NCI-H1436 (cell line): Measurements from ENCODE around the gene CELSR1.

Experiments
- DNase-seq: peaks from one replicate; lab custom pipeline; 2025; lab: John Stamatoyannopoulos, UW

Gene CELSR1

DNA sequence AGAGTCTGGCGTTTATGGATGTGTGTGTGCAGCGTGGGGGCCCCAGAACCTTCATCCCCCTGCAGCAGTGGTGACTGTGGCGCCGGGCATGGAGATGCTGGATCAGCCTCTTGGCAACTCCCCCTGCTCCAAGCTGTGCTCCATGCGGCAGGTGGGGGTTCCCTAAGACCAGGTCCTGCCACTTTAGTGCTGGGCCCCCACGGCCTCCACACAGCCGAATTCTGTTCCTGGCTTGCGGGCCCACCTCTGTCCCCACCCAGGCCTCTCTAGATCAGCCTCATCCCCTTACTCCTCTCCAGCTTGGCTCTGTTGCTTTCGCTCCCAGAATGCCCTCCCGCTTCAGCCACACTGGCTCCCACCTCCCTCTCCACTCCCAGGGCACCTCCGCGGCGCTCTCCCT, 142.3 kb downstream of the CELSR1 start:
- DNase-seq: no peak

DNA sequence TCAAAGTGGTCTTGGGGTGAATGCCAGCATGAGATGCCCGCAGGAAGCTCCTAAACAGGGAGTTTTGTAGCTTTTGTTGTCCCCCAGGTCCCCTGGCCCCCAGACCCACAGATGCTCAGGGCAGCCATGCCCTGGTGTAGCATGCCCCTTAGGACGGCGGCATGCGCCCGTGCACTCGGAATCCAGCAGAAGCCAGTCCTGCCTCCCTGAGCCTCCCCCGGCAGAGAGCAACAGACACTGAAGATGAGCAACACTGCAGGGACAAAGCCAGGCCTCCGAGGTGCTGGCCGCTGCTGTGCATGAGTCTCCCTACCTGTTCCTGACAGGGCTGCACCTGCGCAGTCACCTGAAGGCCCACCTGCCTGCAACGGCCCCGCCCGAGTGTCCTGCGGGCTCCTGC, 142.8 kb downstream of the CELSR1 start:
- no peak for DNase-seq

DNA sequence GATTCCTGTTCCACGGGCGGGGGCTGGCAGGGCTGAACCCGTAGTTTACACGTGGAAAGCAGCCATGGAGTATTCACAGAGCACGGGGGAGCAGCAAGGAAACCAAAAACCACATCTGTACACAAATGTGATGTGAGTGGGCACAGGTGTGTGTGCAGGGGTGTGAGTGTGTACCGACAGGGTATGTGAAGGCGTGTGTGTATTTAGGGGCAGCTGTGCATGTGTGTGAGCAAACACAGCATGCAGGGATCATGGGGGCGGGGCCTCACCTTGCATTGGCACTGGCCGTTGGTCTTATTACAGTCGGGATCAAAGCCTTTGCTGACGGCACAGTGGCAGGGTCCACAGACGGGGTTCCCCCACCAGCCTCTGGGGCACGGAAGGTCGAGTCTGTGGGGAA, 143.5 kb downstream of the CELSR1 start:
- DNase-seq: no peak

DNA sequence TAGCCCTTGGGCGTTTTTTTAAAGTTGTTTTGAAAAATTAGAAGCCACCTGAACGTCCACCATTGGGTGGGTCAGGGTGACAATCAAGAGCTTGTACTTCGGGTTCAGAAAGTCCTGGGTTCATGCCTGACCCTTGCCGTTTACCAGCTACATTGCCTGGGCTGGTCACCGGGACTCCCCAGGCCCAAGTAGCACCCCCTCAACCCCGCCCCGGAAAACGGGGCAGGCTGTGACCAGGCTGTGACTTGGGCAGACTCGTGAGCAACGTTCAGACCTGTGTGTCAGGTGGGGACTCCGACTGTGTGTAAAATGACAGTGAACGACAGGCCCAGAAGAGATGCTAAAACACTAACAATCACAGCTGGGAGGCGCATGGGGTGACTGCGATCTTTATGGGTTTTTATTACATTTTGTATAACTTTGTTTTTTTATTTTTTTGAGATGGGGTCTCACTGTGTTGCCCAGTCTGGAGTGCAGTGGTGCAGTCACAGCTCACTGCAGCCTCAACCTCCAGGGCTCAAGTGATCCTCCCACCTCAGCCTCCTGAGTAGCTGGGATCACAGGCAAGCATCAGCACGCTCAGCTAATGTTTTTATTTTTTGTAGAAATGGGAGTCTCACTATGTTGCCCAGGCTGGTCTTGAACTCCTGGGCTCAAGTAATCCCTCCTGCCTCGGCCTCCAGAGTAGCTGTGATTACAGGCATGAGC, 145.1 kb downstream of the CELSR1 start:
- no peak for DNase-seq

DNA sequence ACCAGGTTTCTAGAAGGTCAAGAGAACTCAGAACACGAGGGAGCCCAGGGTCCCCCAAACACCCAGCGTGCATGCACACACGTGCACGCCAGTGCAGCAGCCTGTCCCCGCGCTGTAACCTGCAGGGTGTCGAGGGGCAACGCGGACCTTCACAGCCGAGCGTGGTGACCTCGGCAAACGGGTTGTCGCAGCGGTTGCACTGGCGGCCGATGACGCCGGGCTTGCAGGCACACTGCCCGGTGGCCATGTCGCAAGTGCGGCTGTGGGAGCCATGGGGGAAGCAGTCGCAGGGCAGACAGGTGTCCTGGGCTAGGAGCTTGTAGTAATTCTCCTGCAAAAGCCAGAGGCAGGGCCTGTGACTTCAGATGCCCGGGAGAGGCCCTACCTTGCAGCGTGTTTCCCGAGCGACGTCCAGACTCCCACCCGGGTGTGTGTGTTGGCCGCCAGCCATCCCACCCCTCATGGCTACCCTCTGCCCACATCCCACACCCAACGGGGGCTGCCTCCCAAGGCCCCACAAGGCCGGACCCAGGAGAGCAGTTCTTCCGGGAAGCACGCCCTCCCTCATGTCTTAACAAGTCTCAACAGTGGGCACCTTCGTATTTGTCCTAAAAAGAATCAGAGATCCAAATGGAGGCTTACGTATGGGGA, 145.8 kb downstream of the CELSR1 start:
- no peak for DNase-seq

DNA sequence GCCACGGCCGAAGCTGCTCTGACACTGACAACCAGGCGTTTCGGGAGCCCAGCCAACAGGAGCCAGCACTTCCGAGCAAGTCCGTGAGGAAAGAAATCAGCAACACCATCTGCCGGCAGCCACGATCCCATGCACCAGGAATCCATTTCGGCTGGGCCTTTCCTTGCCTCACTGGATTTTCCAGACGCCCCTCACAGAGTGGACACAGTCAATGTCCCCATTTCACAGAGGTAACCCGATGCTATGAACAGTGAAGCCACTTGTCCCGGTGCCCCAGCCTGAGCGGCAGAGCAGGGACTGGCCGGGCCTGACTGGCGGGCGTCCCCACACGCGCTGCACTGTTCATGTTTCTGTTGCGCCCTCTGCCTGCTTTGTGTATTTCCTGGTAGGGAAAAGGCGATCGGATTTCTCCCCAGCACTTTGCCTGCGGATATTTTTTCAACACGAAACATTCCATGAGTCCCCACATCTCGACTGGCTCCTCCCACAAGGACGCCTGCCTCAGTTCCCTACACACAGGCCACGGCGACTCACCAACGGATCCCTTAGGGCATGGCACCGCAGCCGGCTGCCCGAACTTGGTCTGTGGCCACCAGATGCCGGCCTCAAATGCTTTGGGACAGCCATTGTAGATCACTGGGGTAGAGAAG, 146.6 kb downstream of the CELSR1 start:
- no peak for DNase-seq

DNA sequence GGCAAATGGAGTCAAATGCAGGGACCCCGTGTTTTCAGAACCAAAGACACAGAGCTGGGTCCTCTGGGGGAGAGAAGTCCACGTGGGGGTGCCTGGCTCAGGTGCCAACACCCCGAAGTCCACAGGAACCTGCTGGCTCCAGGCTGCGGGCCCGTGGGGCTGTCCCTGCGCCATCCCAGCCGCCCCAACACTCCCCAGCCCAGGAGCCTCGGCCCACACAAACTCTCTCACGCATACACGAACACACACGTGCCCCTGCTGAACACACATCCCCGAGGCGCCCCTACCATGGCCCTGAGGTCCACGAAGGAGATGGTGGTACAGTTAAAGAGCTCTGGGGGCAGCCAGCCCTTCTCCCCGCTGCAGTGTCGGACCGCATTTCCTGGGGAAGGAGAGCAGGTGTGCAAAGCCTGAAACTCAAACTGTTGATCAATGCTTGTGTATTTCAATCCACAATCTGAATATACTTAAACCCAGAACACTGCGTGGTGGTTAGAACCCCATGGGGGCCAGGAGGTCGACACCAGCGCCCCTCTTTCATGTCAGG, 147.2 kb downstream of the CELSR1 start:
- no peak for DNase-seq

DNA sequence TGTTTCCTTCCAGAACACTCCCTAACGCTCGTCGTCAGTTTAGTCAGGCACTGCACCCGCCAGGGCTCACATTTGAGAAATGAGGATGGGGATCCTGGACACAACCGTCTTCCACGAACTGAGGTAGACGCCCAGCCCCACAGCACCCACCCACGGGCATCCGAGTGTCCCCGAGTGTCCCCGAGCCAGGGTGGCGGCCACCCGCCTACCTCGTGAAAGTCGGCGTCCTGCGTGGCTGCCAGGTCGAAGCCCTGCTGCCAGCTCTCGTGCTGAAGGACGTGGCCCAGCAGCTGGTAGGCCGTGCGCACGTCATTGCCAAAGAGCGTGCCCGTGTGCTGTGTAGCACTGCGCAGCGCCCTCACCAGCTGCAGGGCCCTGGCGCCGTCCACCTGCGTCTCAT, 148.3 kb downstream of the CELSR1 start:
- DNase-seq: no peak

DNA sequence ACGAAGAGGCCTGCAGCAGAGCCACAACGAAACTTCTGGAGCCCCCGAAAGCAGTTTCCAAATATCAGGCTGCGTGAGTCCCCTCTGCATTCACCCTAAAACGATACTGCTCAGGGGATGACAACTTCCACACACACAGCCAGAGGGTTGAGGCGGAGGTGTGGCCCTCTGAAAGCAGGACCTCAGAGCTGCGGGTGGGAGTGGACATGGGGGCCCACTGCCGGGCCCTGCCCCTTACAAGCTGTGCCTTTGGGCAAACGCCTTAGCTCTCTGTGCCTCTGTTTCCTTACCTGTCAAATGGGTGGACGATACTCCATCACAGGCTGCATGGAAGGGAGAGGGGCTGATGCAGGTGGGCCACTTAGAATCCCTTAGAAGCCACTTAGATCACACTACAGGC, 148.8 kb downstream of the CELSR1 start:
- DNase-seq: no peak

DNA sequence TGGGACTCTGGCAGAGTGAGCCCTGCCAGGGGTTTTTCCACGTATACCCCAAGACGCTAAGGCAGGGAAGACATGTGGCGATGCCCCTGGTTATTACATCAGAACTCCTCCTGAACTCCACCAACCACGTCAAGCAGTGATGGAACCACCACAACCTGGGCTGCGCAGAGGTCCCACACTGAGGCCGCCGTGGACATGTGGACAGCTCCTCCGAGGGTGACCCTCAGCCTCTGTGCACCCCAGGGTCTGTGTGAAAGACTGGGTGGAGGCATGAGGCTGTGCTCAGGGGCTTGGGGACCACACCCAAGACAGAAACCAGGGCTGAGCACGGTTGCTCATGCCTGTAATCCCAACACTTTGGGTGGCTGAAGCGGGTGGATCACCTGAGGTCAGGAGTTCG, 149.7 kb downstream of the CELSR1 start:
- DNase-seq: no peak

DNA sequence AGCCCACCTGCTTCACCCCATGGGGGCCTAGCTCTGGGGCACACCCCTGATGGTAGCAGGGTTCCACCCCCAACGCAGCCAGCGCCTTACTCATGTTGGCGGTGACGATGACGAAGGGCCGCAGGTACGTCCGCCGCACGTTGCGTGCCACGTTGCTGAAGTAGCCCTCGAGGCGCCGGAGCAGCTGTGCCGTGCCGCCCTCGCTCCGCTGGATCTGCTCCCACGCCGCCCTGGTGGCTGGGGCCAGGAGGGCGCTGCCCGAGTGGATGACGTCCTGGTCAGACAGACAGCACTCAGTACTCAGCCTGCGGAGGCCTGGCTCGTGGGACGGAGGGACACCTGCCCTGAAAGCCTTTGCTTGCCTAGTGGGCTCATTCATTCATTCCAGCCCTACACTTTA, 151.1 kb downstream of the CELSR1 start:
- DNase-seq: no peak

DNA sequence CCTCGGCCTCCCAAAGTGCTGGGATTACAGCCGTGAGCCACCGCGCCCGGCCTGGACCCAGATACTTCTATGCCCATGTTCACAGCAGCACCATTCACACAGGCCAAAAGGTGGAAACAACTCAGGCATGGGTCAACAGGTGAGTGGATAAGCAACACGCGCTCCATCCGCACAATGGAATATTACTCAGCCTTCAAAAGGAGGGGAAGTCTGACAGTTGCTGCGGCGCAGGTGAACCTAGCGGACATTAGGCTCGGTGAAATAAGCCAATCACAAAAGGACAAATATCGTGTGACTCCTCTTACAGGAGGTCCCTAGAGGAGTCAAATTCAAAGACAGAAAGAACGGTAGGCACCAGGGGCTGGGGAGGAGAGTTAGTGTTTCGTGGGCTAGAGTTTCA, 154.9 kb downstream of the CELSR1 start:
- DNase-seq: no peak

DNA sequence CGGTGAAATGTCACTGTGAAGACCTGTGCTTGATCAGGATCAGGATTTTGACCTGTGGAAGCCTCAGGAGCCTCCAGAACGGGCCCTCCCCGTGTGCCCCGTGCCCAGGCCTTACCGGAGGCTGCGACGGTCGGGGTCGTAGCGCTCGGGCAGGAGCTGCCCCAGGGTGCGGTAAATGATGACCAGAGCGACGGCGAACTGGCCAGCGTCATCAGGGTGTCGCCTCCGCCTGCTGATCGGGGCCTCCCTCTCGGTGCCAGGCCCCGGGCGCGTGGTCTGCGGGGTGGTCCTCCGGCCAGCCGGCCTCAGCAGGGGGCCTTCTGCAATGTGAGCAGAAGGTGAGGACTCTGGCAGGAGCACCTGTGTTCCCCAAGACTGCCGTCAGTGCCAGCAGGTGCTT, 155.7 kb downstream of the CELSR1 start:
- DNase-seq: no peak

DNA sequence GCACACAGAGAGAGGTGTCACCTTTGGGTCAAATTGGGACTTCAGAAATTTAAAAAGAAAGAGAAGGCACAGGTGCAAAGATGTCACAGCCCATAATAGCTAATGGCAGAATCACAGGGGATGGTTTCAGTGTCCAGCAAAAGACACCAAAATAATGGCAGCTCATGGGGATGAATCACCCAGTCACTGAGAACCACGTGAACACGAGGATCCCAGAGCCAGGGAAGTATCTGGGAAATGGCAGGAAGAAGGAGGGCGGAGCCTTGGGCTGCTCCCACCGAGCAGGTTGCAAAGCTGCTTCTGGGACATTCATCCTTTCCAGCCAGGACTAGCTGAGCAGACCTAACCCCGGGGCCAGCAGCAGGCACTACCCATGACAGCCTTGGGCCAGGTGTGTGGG, 156.3 kb downstream of the CELSR1 start:
- DNase-seq: no peak

DNA sequence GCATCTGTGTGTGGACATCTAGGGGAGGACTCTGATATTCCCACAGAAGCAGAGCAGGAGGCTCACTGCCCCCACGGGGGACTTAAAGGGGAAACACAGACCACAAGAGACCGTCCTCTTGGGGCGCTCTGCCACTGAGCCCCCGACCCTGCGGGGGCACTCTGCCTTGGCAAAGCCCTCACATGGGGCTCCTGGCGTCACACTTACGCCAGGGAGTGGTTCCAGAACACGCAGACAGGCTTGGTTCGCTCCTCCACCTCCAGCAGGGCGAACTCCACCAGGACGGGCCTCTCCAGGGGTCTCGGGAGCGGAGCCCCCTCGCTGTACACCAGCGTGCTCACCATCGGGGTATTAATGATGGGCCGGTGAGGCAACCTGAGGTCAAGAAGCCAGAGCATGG, 156.8 kb downstream of the CELSR1 start:
- no peak for DNase-seq

DNA sequence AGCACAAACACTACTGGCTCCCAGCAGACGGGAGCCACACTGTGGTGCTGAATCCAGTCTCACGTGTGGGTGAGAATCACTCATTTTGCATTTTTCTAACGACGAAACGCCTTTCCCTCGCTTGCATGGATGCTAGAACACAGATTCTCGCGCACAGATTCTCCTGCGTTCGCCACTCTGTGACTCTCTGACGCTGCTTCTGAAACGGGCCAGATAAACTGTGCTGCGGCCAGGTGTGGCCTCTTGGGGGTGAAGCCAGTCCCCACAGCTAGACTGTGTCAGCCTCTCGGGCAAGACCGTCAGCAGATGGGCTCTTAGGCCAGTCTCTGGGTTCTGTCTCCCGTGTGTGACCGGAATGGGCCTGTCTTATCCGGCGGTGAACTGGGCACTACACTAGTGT, 157.4 kb downstream of the CELSR1 start:
- no peak for DNase-seq

DNA sequence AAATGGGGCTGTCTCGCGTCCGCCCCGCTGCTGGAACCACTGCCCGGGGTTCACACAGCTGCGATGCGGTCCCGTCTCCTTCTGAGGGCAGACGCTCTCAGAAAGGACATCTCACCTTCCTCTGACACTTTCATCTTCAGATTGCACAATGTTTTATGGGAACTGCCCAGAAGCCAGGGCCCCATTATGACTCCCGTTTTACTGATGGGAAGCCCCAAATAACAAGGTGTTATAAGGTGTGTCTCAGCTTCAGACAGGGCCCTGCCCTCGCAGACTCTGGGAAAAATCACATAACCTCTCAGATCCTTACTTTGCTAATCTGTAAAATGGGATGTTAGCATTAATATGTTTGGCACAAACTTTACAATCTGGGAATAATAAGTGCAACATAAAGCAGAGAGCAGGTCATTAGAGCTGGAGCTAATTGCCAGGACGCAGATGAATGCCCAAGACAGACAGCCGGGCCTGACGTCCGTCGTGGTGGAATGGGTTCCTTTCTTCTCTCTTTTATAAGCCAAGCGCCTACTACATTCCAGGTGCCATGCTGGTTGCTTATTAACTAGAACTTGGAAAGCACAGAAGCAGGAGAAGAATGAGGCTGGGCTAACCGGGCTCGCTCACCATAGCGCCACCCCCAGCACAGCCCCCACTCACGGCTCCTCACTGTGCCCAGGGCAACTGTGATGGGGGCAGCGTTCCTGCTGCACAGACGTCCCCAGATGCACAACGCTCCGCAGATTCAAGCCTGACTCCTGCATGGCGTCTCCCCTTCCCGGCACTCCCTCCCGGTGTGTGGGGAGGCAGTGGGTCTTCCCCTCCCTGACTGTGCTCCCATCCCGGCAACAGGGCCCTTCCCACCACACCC, 158.1 kb downstream of the CELSR1 start:
- DNase-seq: no peak

DNA sequence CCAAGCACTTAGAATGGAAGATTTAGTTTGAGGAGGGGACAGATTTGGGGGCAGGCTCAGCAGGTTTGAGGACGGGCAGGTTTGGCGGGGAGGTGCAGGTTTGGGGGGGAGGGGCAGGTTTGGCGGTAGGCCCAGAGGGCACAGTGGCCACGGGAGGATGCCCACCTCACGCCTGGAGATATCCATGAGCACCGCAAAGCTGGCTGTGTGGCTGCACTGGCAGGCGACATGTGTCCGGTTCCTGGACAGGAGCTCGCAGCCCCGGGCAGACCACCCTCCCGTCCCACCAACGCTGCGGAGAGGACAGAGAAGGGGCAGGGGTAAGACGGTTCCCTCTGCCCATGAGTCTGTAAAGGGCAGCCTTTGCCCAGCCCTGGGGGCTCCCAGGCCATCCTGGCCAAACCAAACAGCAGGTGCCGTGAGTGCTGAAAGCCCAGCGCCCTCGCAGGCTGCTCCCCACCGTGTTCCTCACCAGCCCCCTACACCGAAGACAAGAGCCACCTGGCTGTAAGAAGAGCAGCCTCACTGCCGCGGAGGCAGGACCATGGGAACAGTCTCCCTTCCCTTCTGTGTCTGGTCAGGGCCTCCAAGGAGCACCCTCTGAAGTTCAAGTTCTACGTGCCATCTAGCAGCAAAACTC, 158.9 kb downstream of the CELSR1 start:
- no peak for DNase-seq

DNA sequence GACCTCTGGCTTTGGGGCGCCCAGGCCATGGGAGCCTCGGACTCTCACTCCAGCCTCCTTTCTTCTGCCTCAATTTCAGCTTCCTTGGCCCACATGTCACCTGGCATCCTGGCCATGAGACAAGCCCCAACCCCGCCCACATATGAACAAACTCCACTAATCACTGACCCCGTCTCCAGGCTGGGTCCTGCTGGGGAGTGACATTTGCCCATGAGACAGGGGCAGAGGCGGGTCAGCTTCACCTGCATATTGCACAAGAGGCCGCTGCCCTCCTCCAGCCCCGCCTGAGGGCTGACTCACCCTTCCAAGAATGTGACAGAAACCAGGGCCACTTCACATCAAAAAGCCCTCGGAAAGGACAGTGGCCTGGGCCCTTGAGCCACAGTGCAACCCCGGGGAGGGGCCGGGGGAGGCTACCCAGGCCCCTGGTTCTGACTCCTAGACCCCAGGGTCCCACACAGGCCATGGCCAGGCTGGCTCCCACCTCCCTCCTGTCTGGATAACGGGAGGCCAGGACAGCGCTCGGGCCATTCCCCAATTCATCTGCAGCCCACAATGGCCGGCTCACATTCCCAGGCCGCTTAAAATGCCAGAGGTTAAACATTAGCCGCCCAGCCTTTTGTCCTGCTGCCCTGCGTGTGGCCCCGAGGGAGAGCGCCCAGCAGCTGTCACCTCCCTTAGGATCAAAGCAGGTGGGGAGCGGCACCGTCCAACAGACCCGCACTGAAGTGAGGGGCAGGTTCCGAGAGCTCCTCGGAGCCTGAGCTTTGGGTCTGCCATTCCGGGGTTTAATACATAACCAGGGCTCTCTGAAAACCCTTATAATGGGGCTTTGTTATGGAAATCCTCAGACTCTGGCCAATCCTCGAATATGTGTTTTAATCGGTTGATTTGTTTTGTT, 159.6 kb downstream of the CELSR1 start:
- no peak for DNase-seq

DNA sequence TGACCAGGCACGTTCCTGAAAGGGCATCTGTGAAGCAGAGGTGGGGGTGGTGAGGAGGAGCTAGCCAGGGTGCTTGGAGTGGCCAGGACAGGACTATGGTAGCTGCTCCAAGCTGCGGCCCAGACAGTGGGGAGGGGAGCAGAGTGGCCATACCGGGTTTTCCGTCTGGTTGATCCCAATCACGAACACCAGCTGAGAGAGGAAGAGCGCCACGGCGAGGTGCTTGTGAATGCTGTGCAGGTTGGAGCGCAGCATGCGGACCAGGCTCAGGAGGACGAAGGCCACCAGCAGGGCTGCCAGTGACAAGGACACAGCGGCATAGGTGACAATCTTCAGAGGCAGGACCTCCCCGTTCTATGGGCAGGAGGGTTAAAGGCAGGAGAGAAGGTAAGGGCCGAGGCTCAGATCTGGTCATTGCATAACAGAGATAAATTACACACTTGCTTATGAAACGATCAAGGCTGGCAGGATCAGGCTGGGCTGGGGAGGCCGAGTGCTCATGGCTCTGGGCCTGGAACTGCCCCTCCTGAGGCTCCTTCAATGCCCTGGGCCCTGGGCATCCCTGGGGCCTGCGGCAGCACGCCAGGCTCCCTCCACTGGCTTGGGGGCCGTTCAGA, 160.4 kb downstream of the CELSR1 start:
- DNase-seq: no peak
